NB4 (cell line): ENCODE data around the gene MCC.

Experiments used
- DNase-seq: peaks from one replicate; pipeline ENCODE4 v3.0.0; 2010; ENCODE audit warnings: low read depth
- H3K4me3 ChIP-seq: one replicate; pipeline ENCODE4 v1.5.1; 2011; ENCODE audit warnings: mild to moderate bottlenecking, low read depth, low read length, moderate library complexity
- CTCF ChIP-seq: IDR thresholded peaks from one replicate; pipeline ENCODE4 v1.5.1; 2012; ENCODE audit warnings: low read depth, low read length
- MYC ChIP-seq: IDR thresholded peaks from 2 replicates; pipeline ENCODE4 v1.6.1; 2011; ENCODE audit warnings: low read depth, low read length
- POLR2A ChIP-seq: IDR thresholded peaks from 2 replicates; pipeline ENCODE4 v1.6.1; 2011; ENCODE audit warnings: mild to moderate bottlenecking; ENCODE audit not compliant: insufficient read length; ENCODE audit errors: extremely low read depth
- TF ChIP-seq, protein P1 (sequence below): IDR thresholded peaks from 2 replicates; pipeline ENCODE4 v1.6.1; 2011; ENCODE audit warnings: low read depth, low read length

Gene MCC

DNA sequence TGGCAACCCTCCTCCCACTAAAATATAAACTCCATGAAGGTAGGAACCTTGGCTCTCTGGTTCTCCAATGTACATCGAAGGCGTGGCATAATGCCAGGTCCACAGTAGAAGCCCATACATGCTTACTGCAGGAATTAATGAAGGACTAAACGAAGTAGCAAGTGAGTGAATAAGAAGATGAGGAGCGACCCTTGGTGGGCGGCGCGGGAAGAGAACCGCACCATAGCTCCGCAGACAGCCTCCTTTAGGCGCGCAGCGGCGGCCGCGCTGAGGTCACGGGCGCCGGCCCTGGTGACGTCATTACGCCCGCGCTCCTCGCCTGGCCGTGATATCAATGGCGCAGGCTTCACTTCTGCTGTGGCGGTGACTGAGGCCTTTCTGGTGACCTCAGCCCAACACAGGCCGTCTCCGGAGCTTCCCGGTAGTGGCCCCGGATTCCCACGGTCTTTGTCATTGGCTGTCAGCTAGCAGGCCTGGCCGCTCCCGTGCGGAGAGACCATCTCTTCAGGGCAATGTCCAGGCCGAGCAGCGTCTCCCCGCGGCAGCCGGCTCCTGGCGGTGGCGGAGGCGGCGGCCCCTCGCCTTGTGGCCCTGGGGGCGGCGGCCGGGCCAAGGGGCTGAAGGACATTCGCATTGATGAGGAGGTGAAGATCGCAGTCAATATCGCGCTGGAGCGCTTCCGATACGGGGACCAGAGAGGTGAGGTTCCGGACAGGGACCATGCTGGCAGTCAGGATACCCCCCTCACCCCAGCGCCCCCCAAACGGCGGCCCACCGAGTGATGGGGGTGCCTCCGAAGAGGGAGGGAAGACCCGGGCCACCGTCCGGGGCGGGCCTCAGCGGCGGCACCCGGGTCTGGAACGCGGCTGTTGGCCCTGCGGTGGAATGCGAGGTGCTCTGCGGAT is 25.4 kb upstream of the MCC start, which contains the start of gene YTHDC2:
YTHDC2 (plus strand) TSS at position 311 of the 905 bp plus-strand sequence; CDS start at position 513, 202 bp downstream.
- TF ChIP-seq, protein P1, sequence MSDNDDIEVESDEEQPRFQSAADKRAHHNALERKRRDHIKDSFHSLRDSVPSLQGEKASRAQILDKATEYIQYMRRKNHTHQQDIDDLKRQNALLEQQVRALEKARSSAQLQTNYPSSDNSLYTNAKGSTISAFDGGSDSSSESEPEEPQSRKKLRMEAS: 0 out of 2 replicates have a peak, but pooled peaks have one; percentile 8
- TF ChIP-seq CTCF (peak; percentile 27), POLR2A (peak; percentile 73), MYC (no peak)
- DNase-seq: peak; percentile 90
- H3K4me3 ChIP-seq: peak within 1 kb of the TSS; percentile 83

GRCh38 chr5:113512341-113512740 is 24.1 kb upstream of the MCC start:
- DNase-seq: no peak
- no peak for TF ChIP-seq MYC
- no peak for TF ChIP-seq POLR2A
- no peak for TF ChIP-seq CTCF
- TF ChIP-seq, protein P1: no peak
- H3K4me3 ChIP-seq: no peak overlapping the region

DNA sequence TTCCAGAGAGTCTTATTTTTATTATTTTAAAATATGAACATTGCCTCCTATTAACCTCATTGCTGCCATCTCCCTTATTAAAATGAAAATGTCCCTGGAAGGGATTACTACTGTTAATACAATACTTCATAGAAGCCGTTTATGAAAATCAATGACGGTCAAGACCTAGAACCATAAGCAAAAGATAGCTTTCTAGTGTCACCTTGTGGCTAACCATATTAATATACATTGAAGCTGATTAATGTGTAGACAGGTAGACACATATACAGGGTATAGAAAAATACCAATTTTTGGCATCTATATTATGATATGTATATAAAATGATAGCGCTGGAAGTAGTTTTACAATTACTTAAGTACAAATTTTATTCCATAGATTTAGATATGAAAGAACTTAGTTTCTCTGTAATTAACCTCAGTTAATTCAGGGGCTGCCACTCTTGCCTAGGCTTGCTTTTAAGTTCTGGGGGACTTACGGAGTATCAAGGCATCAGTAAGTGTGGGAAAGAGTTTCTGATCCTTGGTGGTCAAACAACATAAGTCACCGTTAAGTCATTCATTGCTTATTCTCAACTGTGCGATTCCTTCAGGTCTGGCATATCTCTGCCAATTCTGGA is 22.7 kb upstream of the MCC start:
- TF ChIP-seq POLR2A: no peak
- no peak for TF ChIP-seq MYC
- TF ChIP-seq, protein P1: no peak
- no peak for TF ChIP-seq CTCF

GRCh38 chr5:113508756-113509155 is 20.5 kb upstream of the MCC start:
- no peak overlapping the region for H3K4me3 ChIP-seq
- TF ChIP-seq CTCF (no peak), MYC (no peak), POLR2A (no peak)
- TF ChIP-seq, protein P1: no peak
- DNase-seq: no peak

More for the DNA sequence above, 22.7 kb upstream of the MCC start:
- DNase-seq: peak; percentile 57
- H3K4me3 ChIP-seq: no peak overlapping the region

GRCh38 chr5:113507601-113508000 is 19.3 kb upstream of the MCC start:
- DNase-seq: peak; percentile 71
- H3K4me3 ChIP-seq: no peak overlapping the region
- no peak for TF ChIP-seq POLR2A
- no peak for TF ChIP-seq MYC
- no peak for TF ChIP-seq CTCF
- TF ChIP-seq, protein P1: no peak
